HG02870 (cell line): ENCODE data around the gene CCDC33.

Experiments
- ATAC-seq: cut with Tn5 transposase; IDR thresholded peaks from one replicate; pipeline ENCODE4 v1.9.1; 2021; ENCODE audit warnings: mild to moderate bottlenecking, moderate library complexity; ENCODE audit not compliant: unreplicated experiment

Gene CCDC33

GRCh38 chr15:74330861-74331408, 94.8 kb downstream of the CCDC33 start:
- ATAC-seq: no peak

- no peak for ATAC-seq
Observed at GRCh38 chr15:74332011-74332410, 95.9 kb downstream of the CCDC33 start.

GRCh38 chr15:74332611-74333010, 96.5 kb downstream of the CCDC33 start:
- no peak for ATAC-seq

- ATAC-seq: no peak
Observed at GRCh38 chr15:74333093-74333492, 97.0 kb downstream of the CCDC33 start.

GRCh38 chr15:74333662-74334061, 97.5 kb downstream of the CCDC33 start:
- no peak for ATAC-seq

- no peak for ATAC-seq
Observed at GRCh38 chr15:74334127-74334526, 98.0 kb downstream of the CCDC33 start.

GRCh38 chr15:74335396-74335795, 99.3 kb downstream of the CCDC33 start:
- no peak for ATAC-seq

- ATAC-seq: no peak
Observed at GRCh38 chr15:74336061-74337005, 100.2 kb downstream of the CCDC33 start.

GRCh38 chr15:74337146-74337545, 101.0 kb downstream of the CCDC33 start:
- no peak for ATAC-seq

- ATAC-seq: no peak
Observed at GRCh38 chr15:74337607-74338211, 101.6 kb downstream of the CCDC33 start.

GRCh38 chr15:74338676-74339075, 102.5 kb downstream of the CCDC33 start:
- no peak for ATAC-seq

GRCh38 chr15:74339371-74339770, 103.2 kb downstream of the CCDC33 start:
- no peak for ATAC-seq

- no peak for ATAC-seq
Observed at GRCh38 chr15:74340150-74340549, 104.0 kb downstream of the CCDC33 start.

GRCh38 chr15:74343127-74343796, 107.1 kb downstream of the CCDC33 start:
- no peak for ATAC-seq

- ATAC-seq: no peak
Observed at GRCh38 chr15:74343797-74344127, 107.6 kb downstream of the CCDC33 start.

GRCh38 chr15:74345051-74345450, 108.9 kb downstream of the CCDC33 start:
- no peak for ATAC-seq

GRCh38 chr15:74347757-74348250, 111.7 kb downstream of the CCDC33 start:
- ATAC-seq: no peak

GRCh38 chr15:74349241-74349778, 113.2 kb downstream of the CCDC33 start:
- no peak for ATAC-seq

- ATAC-seq: no peak
Observed at GRCh38 chr15:74350295-74351275, 114.5 kb downstream of the CCDC33 start.

GRCh38 chr15:74351670-74352069, 115.5 kb downstream of the CCDC33 start:
- no peak for ATAC-seq
